GM21529 (cell line): ENCODE measurements around the gene EPHA8.

Experiments
- ATAC-seq: cut with Tn5 transposase; IDR thresholded peaks from one replicate; pipeline ENCODE4 v1.9.1; 2021; ENCODE audit not compliant: unreplicated experiment

The EPHA8 gene

GRCh38 chr1:22588899-22589422 lies 25.7 kb downstream of the EPHA8 start:
- ATAC-seq, result no peak

- no peak for ATAC-seq
Observed at GRCh38 chr1:22591576-22591975, 28.3 kb downstream of the EPHA8 start.

- ATAC-seq, result no peak
Observed at GRCh38 chr1:22592051-22592450, 28.8 kb downstream of the EPHA8 start.

GRCh38 chr1:22592919-22593790 lies 29.9 kb downstream of the EPHA8 start:
- no peak for ATAC-seq

- no peak for ATAC-seq
Observed at GRCh38 chr1:22594396-22594795, 31.1 kb downstream of the EPHA8 start.

- ATAC-seq, result no peak
Observed at GRCh38 chr1:22595108-22595507, 31.8 kb downstream of the EPHA8 start.

- ATAC-seq, result no peak
Observed at GRCh38 chr1:22597301-22597965, 34.1 kb downstream of the EPHA8 start.

- no peak for ATAC-seq
Observed at GRCh38 chr1:22597996-22598395, 34.7 kb downstream of the EPHA8 start.

- no peak for ATAC-seq
Observed at GRCh38 chr1:22598736-22599135, 35.4 kb downstream of the EPHA8 start.

GRCh38 chr1:22600071-22600816 lies 37.0 kb downstream of the EPHA8 start:
- no peak for ATAC-seq

GRCh38 chr1:22600817-22601605 lies 37.7 kb downstream of the EPHA8 start:
- ATAC-seq, result no peak

- no peak for ATAC-seq
Observed at GRCh38 chr1:22601610-22602009, 38.3 kb downstream of the EPHA8 start.

- ATAC-seq, result no peak
Observed at GRCh38 chr1:22602060-22602740, 38.9 kb downstream of the EPHA8 start.

- no peak for ATAC-seq
Observed at GRCh38 chr1:22606161-22606560, 42.9 kb downstream of the EPHA8 start.

- no peak for ATAC-seq
Observed at GRCh38 chr1:22607154-22607553, 43.9 kb downstream of the EPHA8 start.

GRCh38 chr1:22608361-22608760 lies 45.1 kb downstream of the EPHA8 start:
- no peak for ATAC-seq

- no peak for ATAC-seq
Observed at GRCh38 chr1:22609291-22609690, 46.0 kb downstream of the EPHA8 start.

GRCh38 chr1:22611530-22611947 lies 48.2 kb downstream of the EPHA8 start:
- ATAC-seq, result no peak

- no peak for ATAC-seq
Observed at GRCh38 chr1:22612671-22613571, 49.6 kb downstream of the EPHA8 start.
